Posterior cingulate gyrus (tissue), 11 donors: ENCODE measurements around the gene ZDHHC22.
"Not testable (repeated sequence)": the region's sequence is repeated elsewhere in the genome, so short reads cannot be mapped to it uniquely, and the experiment has no call there.

Experiments
- DNase-seq, 10 donors: peaks; one replicate each; pipeline versions ENCODE4 v3.0.0 to v3.0.0-alpha.2; 2020 to 2021; ENCODE audit warnings: mixed read lengths in 3 of 10
- intact Hi-C: fragments of 100-400 bp; cut with DNase I; formaldehyde crosslinking; loops from one replicate; pipeline ENCODE4 v1.15.1; 2023

The ZDHHC22 gene

DNA sequence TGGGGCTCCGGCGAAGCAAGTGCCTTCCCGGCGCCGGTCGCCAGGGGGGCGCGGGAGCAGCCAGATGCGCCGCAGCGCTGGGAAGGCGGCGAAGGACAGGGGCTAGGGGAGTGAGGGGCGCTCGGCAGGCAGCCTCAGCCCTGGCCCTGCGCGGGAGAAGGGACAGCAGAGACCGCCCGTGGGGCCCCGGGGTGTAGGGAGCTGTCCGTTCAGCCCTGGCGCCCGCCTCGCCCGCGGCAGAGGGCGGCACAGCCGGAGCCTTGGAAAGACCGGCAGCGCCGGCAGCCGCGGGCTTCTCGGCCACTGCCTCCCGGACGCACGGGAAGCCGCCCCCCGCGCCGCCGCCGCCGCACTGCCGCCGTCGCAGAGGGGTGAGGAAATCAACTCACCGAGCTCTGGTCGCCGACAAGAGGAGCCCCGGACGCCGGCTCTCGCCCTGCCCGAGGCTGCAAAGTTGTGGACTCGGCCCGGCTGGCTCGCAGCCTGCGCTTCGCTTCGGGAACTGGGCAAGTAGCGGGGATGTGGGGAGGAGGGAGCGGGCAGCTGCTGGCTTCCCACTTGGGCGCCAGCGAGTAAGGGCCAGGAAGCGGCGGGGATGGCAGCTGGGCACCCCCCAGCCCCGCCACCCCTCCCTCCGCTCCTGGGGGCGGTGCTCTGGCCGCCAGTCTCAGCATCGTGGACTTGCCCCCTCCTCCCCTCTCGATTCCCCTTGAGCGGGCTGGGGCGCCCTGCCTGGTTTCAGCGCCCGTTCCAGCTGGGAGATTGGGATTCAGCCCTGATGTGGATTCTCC, at the start of gene ZDHHC22:
Gene ZDHHC22, minus strand, starts transcription at position 578 of the 791 bp plus-strand sequence. CDS start 2,053 bp downstream, outside the sequence.
- intact Hi-C loops, result no loop called here
- DNase-seq, result peak; percentile 50 to 94 (median 66)

- DNase-seq, result no peak
- intact Hi-C loops, result no loop called here
These were observed 49.4 kb upstream of the ZDHHC22 start for GRCh38 chr14:77190977-77191376.

- intact Hi-C loops, result no loop called here
- DNase-seq, result no peak
These were observed 47.9 kb upstream of the ZDHHC22 start for GRCh38 chr14:77189479-77189878.

GRCh38 chr14:77187649-77188012, 46.0 kb upstream of the ZDHHC22 start:
- intact Hi-C loops, result no loop called here
- no peak for DNase-seq

DNA sequence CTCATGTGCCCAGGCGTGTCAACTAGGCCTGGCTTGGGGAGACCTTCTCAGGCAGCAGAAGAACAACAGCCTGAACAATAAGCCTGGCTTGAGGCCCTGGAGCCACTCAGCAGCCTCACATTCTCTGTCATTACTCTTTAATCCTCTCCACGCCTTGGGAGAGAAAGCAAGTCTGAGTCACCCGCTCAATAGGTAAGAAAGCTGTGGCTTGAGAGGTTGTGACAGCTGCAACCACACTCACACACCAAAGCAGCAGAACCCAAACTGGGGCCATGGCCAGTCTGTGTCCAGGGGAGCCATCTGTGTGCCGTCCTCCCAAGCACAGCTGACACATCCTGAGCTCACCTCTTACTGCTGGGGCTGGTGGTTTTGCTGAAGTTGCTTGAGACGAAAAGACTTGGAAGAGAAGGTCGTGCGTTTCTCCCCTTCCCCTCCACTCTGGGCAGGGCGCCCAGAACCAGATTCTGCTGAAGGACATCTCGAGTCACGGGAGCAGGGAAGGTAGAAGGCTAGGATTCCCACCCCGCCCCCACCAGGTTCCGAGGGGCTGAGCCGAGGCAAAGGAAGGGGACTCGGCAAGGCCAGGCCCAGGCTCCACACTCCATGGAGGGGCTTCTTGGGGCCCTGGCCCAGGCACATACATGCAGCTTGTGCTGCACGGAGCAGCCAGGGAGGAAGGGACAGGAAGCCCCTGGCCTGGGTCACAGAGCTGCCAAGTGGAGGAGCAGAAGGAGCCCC, 45.5 kb upstream of the ZDHHC22 start:
- intact Hi-C loops, result no loop called here
- DNase-seq, result no peak

DNA sequence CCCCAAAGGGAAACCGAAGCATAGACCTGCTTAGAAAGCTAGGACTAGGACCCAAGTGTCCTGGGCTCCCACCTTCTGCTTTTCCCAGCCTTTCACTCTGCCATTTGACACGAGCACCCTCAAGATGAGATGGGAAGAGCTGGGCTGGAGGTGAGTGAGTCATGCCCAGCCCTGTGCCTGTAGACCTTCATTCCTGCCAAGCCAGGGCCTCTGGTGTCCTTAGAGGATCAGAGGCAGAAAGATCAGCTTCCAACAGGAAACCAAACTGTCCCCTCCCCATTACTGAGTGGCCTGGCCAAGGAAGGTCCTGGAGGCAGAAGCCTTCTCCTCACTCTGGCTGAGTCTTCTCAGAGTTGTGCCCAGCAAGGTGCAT, 43.5 kb upstream of the ZDHHC22 start:
- no peak for DNase-seq
- intact Hi-C loops, result no loop called here

GRCh38 chr14:77184396-77185092, 43.0 kb upstream of the ZDHHC22 start:
- DNase-seq, result peak in 4 of 10 donors; percentile 50 to 87 (median 69)
- intact Hi-C loops, result no loop called here

- DNase-seq, result no peak
- intact Hi-C loops, result no loop called here
These were observed 42.3 kb upstream of the ZDHHC22 start for GRCh38 chr14:77183896-77184295.

DNA sequence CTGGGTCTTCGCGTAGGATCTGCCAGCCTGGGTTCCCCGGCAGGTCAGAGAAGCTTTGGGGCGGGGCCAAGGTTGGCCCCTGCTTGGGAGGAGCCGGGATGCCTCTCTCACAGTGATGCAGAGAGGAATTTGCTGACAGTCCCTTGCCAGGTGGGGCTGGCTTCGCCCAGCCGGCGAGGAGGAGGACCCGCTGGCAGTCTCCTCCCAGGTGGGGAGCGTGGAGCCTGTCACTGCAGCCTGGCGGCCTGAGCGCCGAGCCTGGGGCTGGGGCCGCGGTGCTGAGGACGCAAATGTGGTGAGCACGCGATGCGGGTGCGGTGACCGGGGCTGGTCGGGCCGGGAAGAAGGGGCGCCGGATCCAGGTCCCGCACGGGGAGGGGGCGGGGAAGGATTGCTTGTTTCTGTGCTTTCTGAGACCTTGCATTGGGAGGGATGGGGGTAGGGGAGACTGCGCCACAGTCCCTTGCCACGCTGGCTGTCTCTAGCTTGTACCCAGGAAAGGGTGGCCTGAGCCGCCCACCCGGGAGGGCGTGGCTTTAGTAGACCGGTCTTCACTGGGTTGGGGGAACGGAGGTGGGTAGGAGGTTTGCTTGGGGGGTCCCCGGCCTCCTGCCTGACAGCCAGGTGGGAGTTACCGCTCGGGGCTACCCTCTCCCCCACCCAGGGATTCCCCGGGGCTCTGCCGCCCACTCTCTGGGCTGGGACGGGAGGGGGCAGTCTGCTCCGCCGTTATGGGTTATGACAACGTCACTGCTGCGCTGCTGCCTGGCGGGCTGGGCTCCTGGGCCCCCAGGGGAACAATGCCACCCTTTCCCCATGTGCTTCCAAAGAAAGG, 40.2 kb upstream of the ZDHHC22 start, which contains the start of gene TMEM63C:
Gene TMEM63C, plus strand, starts transcription at position 196 of the 835 bp plus-strand sequence. CDS start 37,016 bp downstream, outside the sequence.
- intact Hi-C loops, result no loop called here
- DNase-seq, result peak in 9 of 10 donors; percentile 40 to 97 (median 80)

GRCh38 chr14:77180726-77181602, 39.4 kb upstream of the ZDHHC22 start:
- intact Hi-C loops, result no loop called here
- peak in 1 of 10 donors; percentile 50 for DNase-seq

DNA sequence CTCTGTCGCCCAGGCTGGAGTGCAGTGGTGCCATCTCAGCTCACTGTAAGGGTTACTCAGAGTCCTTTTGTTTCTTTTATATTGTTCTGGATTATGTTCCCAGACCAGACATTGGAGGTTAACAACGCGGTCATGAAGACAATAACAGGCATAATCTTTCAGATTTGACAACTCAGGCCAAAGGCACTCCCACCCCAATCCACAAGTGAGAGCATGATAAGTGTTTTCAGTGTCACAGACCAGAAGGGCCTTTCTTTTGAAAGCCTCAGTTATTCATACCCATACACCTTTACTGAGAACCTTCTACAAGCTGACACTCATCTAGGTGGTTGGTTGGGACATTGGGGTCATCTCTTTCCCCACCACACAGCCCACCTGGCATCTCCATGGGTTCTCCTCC, 37.1 kb upstream of the ZDHHC22 start:
- intact Hi-C loops, result no loop called here
- DNase-seq, result no peak

GRCh38 chr14:77177702-77178101, 36.1 kb upstream of the ZDHHC22 start:
- intact Hi-C loops, result no loop called here
- no peak for DNase-seq

DNA sequence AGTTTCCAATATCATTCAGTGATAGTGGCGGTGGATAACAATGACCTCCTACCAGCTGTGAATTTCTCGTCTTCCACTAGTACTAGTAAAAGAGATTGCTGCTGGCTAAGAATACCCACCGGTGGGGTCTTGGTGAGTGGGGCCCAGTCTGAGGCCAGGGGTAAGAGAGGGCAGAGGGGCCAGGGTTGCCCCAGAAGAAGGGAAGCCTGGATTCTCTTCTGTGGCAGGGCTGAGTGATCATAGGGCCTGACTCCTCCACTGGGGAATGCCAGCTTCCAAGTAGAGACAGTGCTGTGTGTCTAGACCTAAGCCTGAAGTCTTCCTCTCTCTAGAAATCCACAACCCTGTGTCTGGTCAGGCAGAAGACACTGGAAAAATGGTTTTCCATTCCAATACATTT, 34.3 kb upstream of the ZDHHC22 start:
- DNase-seq, result no peak
- intact Hi-C loops, result no loop called here

- intact Hi-C loops, DNase-seq: not testable (repeated sequence)
These were observed 32.5 kb upstream of the ZDHHC22 start for GRCh38 chr14:77173911-77174617.

- no peak for DNase-seq
- intact Hi-C loops, result no loop called here
These were observed 31.3 kb upstream of the ZDHHC22 start for GRCh38 chr14:77172916-77173315.

GRCh38 chr14:77170045-77170444, 28.5 kb upstream of the ZDHHC22 start:
- DNase-seq, result no peak
- intact Hi-C loops, result no loop called here

DNA sequence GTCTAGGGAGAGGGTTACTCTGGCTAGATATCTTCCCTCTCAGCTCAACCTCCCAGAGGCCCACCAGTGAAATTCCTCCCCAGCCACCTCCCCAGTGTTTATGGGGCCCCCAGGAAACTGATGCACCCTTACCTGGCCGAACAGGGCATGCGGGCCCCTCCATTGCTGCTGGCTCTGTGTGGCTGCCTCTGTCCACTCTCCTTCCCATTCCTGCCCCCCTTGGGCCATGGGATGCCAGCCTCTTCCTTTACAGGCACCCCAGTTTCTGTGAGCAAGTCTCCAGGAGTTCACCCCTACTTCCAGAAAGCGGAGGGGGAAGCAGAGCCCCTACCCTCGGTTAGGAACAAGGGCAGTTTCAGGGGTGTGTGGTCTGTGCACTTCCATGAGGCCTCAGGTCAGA, 19.4 kb upstream of the ZDHHC22 start:
- intact Hi-C loops, result no loop called here
- DNase-seq, result no peak

- no peak for DNase-seq
- intact Hi-C loops, result no loop called here
These were observed 17.3 kb upstream of the ZDHHC22 start for GRCh38 chr14:77158882-77159255.
